Testis (tissue), 3 donors: ENCODE results near the gene FLT1. TPM values are rescaled to one million over a fixed set of nuclear protein-coding genes. Genes with fewer than 3 reads are reported as not detected.

Experiments used
- DNase-seq: peaks from one replicate; pipeline ENCODE4 v3.0.0-alpha.2; 2019
- H3K27ac ChIP-seq, 2 donors: fragments of 200-600 bp; sonication (generic); one replicate each; pipeline ENCODE4 v1.5.1; 2019
- H3K27me3 ChIP-seq: fragments of 200-600 bp; sonication (generic); one replicate; pipeline ENCODE4 v1.5.1; 2019
- H3K36me3 ChIP-seq: fragments of 200-600 bp; sonication (generic); one replicate; pipeline ENCODE4 v1.5.1; 2017; ENCODE audit warnings: low read depth; ENCODE audit errors: missing control alignments
- H3K4me1 ChIP-seq: fragments of 200-600 bp; sonication (generic); one replicate; pipeline ENCODE4 v1.5.1; 2019
- H3K4me3 ChIP-seq, 2 donors: fragments of 200-600 bp; sonication (generic); one replicate each; pipeline ENCODE4 v1.5.1; 2017 to 2019
- H3K9me3 ChIP-seq: fragments of 200-600 bp; sonication (generic); one replicate; pipeline ENCODE4 v1.5.1; 2017
- CTCF ChIP-seq, 3 experiments: fragments of 450-650 bp in 2 of 3; fragments of 200-600 bp in 1 of 3; sonication (generic) in 1 of 3; IDR thresholded peaks; one replicate each; pipeline ENCODE4 v1.5.1; 2016 to 2019; ENCODE audit warnings: antibody characterized with exemption in 3 of 3, mild to moderate bottlenecking in 2 of 3, moderate library complexity in 1 of 3
- POLR2A ChIP-seq: fragments of 450-650 bp; IDR thresholded peaks from one replicate; pipeline ENCODE4 v1.6.1; 2017; ENCODE audit warnings: antibody characterized with exemption, mild to moderate bottlenecking, moderate library complexity
- WGBS, 2 donors: methylation state at CpG; one replicate each; pipeline ENCODE4 v1.1.5; 2018; 5-methylcytosine and 5-hydroxymethylcytosine counted together
- intact Hi-C: fragments of 100-400 bp; cut with DNase I; formaldehyde crosslinking; loops from one replicate; pipeline ENCODE4 v1.15.1; 2023; ENCODE audit warnings: low total_unique reads
- polyA plus RNA-seq: library from polyadenylated mRNA; stranded (reverse); fragments of 350-450 nt; fragmentation: Illumina TruSeq; extraction: RNeasy Lipid Tissue Mini Kit (QIAGEN cat#74804); gene quantifications from one replicate; pipeline ENCODE4 v1.2.3, GENCODE V29; 2014; ENCODE audit warnings: low read depth, low replicate concordance; ENCODE audit not compliant: insufficient read depth
- total RNA-seq, 2 donors: library from RNA; depleted of rRNA; stranded (reverse); fragments of >200 nt; gene quantifications; one replicate each; pipeline ENCODE4 v1.2.3, GENCODE V29; 2016

FLT1 gene
- total and polyA plus RNA-seq, 3 donors from 2014 or later, result 26.6 to 48.1 (median 47.4) TPM

GRCh38 chr13:28271056-28271840 is 223.7 kb downstream of the FLT1 start:
- TF ChIP-seq CTCF (IDR thresholded peaks at IDR 0.05), result no peak
- TF ChIP-seq POLR2A, result no peak
- no peaks in the 10 kb centered on the region for H3K9me3 ChIP-seq
- no peaks in the 10 kb centered on the region for H3K27me3 ChIP-seq
- WGBS, 2 donors, result 95% methylated on average over 2 of the region's 2 CpGs
- H3K36me3 ChIP-seq, result no peaks in the 10 kb centered on the region
- no peak overlapping the region for H3K4me3 ChIP-seq
- H3K27ac ChIP-seq, result no peak overlapping the region
- intact Hi-C loops, result no loop called here
- H3K4me1 ChIP-seq, result no peaks in the 10 kb centered on the region
- DNase-seq, result no peak

GRCh38 chr13:28268800-28269223 is 226.1 kb downstream of the FLT1 start:
- H3K9me3 ChIP-seq, result no peaks in the 10 kb centered on the region
- H3K27ac ChIP-seq, result no peak overlapping the region
- TF ChIP-seq POLR2A (no peak), CTCF (IDR thresholded peaks at IDR 0.05) (no peak)
- H3K4me3 ChIP-seq, result no peak overlapping the region
- H3K4me1 ChIP-seq, result no peaks in the 10 kb centered on the region
- intact Hi-C loops, result no loop called here
- H3K36me3 ChIP-seq, result no peaks in the 10 kb centered on the region
- no peaks in the 10 kb centered on the region for H3K27me3 ChIP-seq
- no peak for DNase-seq

GRCh38 chr13:28267497-28267896 is 227.4 kb downstream of the FLT1 start:
- intact Hi-C loops, result no loop called here
- no peak for TF ChIP-seq POLR2A
- no peak for TF ChIP-seq CTCF (IDR thresholded peaks at IDR 0.05)
- H3K4me3 ChIP-seq, result no peak overlapping the region
- no peak for DNase-seq
- H3K9me3 ChIP-seq, result no peaks in the 10 kb centered on the region
- no peaks in the 10 kb centered on the region for H3K36me3 ChIP-seq
- no peaks in the 10 kb centered on the region for H3K4me1 ChIP-seq
- 66 to 75% methylated on average over 4 of the region's 4 CpGs for WGBS, 2 donors
- no peaks in the 10 kb centered on the region for H3K27me3 ChIP-seq
- H3K27ac ChIP-seq, result no peak overlapping the region

GRCh38 chr13:28258417-28258816 is 236.5 kb downstream of the FLT1 start:
- DNase-seq, result no peak
- intact Hi-C loops, result no loop called here
- H3K27me3 ChIP-seq, result no peaks in the 10 kb centered on the region
- H3K27ac ChIP-seq, result no peak overlapping the region
- TF ChIP-seq CTCF (IDR thresholded peaks at IDR 0.05), result no peak
- TF ChIP-seq POLR2A, result no peak
- 47 to 57% methylated on average over 3 of the region's 3 CpGs for WGBS, 2 donors
- no peak overlapping the region for H3K4me3 ChIP-seq
- peaks cover 3% of the 10 kb centered on the region for H3K4me1 ChIP-seq
- H3K36me3 ChIP-seq, result no peaks in the 10 kb centered on the region
- H3K9me3 ChIP-seq, result no peaks in the 10 kb centered on the region

GRCh38 chr13:28257305-28257704 is 237.6 kb downstream of the FLT1 start:
- H3K9me3 ChIP-seq, result no peaks in the 10 kb centered on the region
- H3K36me3 ChIP-seq, result no peaks in the 10 kb centered on the region
- no peak overlapping the region for H3K4me3 ChIP-seq
- no peaks in the 10 kb centered on the region for H3K27me3 ChIP-seq
- intact Hi-C loops, result no loop called here
- no peak overlapping the region for H3K27ac ChIP-seq
- H3K4me1 ChIP-seq, result peaks cover 3% of the 10 kb centered on the region
- TF ChIP-seq CTCF (IDR thresholded peaks at IDR 0.05) (no peak), POLR2A (no peak)
- DNase-seq, result no peak
- WGBS, 2 donors, result 89 to 93% methylated on average over 4 of the region's 4 CpGs
